GM21528 (cell line): ENCODE measurements around the gene RALY.
"Not testable (repeated sequence)": the region's sequence is repeated elsewhere in the genome, so short reads cannot be mapped to it uniquely, and the experiment has no call there.

ENCODE experiments used
- ATAC-seq: cut with Tn5 transposase; IDR thresholded peaks from one replicate; pipeline ENCODE4 v1.9.1; 2021; ENCODE audit warnings: mild to moderate bottlenecking, moderate library complexity; ENCODE audit not compliant: unreplicated experiment, low FRiP score

The RALY gene

DNA sequence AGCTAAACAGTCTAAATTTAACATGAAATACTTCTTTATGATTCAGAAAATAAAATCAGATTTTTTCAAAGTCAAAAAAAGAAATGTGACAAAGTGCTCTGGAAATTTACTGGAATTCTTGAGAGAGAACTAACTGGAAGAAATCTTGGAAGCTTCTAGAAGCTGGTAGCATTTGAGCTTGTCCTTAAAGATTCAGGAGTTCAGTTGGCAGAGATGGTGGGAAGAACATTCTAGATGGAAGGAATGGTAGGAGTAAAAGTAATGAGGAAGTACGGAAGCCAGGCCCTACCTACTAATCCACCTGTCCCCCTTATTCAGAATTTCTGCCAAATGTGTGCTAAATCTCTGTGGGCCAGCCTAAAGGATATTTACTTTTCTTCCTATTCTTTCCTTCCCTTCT lies 21.2 kb downstream of the RALY start:
- ATAC-seq = no peak

DNA sequence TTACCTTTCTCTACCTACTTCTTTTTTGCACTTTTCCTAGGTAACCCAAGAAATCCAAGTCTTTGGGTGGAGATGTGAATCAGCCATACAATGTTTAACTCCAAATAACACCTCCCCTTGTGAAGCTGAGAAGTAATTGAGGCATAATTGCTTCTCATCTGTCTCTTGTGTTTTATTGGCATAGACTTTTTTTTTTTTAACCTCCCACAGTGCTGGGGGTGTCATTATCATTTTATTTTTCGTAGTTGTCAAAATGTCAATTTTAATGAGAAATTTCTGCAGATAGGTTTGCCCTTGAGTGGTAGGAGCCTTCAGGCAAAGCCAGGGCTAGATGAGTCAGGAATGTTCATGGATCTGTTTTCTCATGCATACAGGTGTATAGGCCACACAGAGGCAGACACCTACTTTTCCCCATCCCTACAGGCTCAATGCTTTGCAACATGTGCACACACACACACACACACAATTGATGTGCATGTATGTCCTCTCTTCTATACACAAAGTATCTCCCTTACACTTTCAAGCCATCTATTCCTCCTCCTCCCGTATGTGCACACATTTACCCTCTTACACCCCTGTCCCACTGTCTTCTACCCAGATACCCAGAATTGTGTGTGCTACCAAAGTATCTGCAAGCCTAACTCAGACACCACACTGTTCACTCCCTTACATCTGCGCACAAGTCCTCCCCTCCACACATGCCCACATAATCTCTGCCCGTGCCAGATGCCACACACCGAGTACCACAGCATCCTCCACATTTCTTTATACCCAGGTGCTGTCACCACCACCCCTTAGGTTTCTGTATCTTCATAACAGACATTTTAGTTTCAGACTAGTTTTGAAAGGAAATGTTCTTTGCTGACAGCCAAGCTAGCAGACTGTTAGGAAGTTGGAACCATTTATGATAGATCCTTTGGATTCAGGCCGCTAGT lies 22.0 kb downstream of the RALY start:
- ATAC-seq = no peak

DNA sequence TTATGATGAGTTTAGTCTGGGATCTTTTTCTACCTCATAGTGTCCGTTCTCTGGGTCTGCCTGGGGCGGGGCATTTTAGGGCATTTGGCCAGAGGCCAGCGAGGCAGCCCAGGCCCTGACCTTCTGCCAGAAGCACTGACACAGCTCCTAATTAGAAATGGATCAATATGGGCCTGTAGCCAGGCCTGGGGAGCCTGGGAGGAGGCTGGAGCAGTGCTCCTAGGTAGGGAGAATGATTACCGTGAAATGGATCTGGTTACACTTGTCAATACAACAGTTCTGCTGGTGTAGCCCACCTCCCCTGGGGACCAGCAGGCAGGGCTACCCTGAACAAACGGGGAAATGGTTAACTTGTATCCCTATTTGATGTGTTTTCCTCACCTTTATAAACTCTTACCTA lies 23.0 kb downstream of the RALY start:
- ATAC-seq = no peak

DNA sequence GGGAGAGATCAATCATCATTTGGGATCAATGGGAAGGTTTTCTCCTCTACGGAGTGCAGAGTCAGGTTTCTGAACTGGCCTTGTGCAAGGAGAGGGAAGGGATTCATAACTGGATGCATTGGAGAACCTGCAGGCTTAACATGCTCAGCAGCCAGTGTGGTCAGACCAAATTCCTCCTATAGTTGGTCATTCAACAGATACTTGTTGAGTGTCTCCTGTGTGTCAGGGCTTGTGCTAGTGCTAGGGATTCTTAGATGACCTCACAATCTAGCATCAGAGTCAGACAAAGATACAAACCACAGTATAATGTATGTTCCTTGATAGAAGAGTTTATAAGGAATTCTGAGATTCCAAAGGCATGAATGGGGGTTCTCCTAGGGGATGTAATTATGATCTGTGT lies 23.9 kb downstream of the RALY start:
- ATAC-seq = no peak

DNA sequence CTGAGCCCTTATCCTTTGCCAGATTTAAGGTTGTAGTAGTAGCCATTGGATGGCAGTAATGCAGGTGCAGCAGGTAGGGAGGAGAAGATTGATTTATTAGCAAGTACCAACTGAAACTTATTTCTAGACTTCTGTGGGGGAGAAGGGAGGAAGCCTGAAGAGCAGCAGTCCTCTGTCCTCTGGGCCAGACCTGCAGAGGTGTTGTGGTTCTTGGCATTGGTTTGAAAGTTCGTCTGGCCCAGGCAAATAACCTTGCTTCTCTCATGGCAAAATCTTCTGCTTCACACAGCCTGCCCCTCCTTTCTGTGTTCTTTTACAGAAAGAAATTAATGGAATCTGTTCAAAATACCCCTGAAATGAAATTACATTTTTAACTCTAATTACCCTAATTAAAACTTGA lies 24.5 kb downstream of the RALY start:
- ATAC-seq = no peak

DNA sequence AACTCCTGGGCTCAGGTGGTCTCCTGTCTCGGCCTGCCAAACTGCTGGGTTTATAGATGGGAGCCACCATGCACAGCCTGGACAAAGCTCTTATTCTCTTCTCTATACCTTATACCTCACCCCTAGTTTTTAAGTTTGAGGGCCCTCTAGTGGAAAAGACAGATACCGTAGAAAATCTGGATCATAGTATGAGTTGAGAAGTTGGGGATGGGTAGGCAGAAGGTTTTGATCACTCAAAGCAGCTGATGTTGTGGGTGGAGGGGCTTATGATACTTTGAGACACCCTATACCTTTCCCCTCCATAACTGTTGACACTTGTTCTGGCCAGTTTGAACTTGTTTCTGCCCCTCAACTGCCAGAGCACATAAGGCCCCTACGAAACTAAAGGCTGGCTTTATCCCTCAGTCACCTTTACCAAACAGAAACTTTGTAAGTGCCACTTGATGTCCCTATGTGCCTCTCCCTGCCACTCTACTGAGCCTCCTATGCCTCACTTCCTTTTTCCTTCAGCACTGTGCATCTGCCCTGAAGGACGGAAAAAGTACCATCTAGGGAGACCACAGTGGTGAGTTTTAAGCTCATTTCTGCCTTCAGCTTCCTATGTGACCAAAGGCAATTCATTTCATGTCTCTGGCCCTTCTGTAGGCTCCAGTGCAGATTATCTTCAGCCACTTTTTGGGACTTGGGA lies 28.6 kb downstream of the RALY start:
- no peak for ATAC-seq

DNA sequence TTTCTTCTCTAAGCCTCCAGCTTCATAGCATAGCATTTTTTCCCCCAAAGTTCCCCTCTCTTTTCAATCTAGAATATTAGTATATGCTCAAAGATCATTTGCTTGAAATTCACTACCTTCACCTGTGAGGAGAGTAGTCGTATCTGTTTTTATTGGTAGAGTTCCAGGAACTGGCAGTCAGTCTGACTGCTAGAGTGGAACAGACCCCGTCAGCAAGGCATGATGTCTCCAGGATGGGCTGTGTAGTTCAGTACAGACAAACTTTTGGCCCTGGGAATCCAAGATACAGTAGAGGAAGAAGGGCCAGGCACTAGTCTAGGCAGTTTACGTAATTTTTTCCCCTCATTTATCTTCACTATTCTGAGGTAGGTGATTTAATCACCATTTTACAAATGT lies 29.1 kb downstream of the RALY start:
- ATAC-seq = no peak

DNA sequence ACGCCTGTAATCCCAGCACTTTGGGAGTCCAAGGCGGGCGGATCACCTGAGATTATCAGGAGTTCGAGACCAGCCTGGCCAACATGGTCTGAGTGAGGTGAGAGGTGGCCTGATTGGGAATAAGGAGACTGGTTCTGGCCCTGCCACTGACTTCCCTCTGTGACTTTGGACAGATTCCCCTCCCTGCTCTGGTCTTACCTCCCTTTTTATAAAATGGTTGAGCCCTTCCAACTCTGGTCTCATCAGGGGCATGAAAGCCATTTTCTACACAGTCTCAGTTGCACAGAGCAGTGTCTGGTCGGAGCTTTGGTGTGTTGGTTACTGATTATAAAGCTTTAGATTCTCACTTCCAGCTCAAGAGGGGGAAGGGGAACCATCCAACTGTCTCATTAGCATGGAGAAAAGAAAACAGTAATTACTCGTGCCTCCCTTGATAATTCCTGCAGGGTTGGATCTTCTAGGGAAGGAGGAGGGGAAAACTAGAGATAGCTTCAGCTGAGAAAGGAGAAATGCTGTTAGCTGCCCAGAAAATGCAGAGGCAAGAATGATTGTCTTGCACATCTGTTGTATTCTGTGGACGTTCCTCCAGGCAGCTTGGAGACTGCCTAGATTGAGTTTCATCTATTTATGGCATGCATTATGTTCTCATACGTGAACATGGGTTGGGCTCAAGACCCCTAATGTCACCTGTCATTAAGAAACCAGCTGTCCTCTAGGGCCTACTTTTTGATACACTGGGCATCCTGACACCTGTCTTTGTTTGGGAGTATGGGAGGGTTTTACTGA lies 30.4 kb downstream of the RALY start:
- ATAC-seq = no peak

DNA sequence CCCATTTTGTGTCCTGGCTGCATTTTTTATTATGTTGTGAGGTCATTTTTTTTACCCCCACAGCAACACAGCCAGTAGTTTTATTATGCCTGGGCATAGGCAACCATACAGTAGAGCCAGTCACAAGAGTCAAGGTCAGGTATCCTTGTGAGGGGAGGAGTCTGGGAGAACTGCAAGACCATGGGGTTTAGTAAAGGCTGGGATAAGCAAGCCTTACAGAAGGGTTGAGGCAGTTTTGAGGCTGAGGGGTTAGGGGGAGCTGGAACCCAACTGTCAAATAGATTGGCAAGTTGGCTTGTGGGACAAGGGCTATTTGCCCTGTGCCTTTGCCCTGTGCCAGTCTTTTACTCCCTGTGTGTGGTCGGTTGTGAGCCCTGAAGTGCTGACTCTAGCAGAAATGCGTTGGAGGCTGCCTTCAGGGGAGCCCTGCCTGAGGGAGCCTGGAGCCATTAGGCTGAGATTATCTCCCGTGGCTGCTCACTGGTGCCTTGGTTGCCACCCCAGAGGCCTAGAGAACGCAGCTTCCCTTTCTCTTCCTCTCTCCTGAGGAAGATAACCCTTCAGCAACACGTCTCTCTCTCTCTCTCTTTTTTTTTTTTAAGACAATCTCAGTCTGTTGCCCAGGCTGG lies 31.1 kb downstream of the RALY start:
- no peak for ATAC-seq

DNA sequence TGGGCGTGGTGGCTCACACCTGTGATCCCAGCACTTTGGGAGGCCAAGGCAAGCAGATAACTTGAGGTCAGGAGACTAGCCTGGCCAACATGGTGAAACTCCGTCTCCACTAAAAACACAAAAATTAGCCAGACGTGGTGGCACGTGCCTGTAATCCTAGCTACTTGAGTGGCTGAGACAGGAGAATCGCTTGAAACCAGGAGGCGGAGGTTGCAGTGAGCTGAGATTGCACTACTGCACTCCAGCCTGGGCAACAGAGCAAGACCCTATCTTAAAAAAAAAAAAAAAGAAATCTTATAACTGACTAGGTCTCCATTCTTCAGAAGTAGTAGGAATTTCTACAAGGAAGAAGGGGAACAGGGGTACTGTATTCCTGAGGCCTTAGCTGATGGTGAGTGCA lies 34.3 kb downstream of the RALY start:
- not testable (repeated sequence) for ATAC-seq

DNA sequence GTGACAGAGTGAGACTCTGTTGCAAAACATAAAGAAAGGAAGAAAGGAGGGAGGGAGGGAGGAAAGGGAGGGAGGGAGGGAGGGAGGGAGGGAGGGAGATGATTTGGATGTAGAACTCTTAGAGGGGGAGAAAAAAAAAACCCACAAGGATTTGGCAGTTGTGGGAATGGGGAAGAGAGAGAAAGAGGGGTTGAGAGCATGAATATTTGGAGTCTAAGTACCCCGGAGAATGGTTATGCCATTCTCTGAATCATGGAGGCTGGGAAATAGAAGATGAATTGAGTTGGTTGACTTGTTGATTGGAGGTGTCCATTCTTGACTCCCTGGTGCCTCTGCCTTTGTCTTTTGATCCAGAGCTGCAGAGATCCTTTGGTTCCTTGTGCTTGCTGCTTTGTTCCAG lies 35.7 kb downstream of the RALY start:
- ATAC-seq = no peak

DNA sequence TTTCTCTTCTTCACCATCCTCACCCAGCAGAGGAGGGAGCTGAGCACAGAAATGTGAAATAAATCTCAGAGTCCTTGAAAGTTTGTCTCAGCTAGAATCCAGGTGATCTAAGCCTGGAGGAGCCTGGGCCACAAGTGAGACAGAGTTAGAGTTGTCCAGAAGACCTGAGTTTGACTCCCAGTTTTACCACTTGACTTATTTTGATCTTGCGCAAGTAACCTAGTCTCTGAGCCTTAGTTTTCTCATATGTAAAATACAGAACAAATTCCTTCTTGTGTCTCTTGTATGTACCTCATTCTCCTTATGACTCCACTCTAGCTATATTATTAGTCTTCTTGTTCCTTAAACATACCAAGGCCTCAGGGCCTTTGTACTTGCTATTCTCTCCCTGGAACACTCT lies 36.7 kb downstream of the RALY start:
- no peak for ATAC-seq

DNA sequence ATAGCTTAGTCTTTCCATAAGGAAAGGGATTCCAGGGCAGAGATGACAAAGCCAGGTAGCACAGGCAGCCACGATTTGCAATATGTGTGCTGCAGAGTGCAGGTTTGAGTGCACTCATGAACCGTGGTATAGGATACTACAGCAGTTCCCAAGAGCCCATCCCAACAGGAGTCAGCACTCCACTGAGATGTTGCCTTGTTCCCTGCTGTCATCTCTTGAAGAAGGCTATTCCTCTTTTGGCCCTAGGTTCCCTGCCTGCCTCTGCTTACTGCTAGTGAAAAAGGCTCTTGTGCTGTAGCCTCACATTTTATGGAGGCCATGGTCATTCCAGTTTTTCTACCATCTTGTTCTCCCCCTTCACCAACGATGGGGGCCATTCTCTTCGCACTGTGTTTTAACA lies 40.2 kb downstream of the RALY start:
- no peak for ATAC-seq

DNA sequence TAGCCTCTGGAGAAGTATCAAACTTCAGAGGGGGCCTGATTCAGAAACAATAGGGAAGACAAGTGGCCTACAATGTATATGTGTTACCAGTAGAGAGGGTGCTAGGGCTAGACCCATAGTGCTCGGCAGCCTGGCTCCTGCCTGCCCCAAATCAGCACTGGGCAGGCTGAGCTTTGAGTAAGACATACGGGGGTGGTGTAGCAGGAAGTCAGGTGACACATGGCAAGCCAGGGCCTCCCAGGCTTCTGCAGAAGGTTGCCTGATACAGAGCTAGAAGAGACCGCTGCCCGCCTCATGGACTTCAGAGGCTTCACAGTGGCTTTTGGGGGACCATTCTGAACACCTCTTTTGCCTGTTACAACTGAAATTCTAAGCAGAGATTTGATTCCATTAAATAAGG lies 43.4 kb downstream of the RALY start:
- ATAC-seq = no peak

DNA sequence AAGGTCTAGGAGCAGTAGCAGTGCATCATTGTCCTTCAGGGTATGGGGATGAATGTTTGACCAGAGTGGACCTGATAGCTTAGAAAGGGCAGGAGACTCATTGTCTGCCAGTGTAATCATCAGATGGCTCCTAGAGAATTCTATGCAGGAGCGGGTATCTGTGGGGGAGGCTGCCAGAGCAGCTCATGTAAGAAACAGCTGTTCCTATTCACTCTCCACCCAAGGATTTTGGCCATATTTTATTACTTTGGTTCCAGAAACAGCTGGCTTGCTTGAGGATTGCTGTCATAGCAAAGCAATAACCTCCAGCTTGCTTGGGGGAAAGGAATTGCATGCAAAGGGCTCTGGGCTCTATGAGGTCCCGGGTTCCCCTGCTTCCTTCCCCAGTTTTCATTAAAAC lies 44.1 kb downstream of the RALY start:
- no peak for ATAC-seq

DNA sequence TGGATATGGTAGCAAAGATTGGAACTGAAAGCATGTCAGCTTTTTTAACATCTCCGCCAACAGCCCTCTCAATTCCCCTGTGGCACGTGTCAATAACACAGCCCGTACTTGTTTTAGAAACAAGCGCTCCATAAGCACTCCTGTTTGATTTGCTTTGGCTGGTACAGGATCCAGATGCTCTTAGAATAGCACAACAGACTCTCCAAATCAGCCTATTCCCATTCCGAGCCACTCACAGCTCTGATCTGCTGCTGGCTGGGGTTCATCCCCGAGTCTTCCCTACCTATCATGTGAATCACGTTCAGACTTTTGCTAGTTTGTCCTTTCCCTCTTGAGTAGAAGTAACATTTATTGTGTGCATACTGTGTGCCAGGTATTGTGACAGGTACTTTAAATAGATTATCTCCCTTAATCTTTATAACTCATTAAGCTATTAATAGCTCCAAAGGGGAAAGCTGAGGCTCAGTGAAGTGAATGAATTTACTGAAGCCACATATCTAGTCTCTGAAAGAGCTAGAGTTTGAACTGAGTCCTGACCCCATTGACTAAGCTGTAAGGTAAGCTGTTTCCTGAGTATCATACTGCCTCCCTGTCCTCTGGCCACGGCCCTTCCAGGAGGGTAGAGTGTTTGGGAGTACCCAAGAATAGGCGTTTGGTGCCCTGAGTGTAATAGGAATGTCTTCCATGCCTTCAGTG lies 46.7 kb downstream of the RALY start:
- ATAC-seq = no peak

DNA sequence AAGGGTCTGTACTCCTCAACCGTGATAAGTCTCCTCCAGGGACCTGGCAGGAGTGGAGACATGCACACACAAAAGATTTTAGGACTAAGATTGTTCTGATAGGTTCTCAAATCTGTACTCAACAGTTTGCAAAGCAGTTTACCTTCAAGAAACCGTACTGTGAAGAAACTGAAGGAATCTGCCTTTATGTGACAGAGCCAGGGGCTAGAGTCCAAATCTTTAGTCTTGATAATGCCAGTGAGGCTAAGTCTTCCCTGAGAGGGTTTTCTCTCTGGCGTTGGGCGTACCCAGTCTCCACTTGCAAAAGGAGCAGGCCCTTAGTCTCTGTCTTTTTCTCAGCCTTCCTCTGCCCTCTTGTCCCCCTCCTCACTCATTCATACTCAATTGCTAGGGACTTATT lies 47.5 kb downstream of the RALY start:
- no peak for ATAC-seq

DNA sequence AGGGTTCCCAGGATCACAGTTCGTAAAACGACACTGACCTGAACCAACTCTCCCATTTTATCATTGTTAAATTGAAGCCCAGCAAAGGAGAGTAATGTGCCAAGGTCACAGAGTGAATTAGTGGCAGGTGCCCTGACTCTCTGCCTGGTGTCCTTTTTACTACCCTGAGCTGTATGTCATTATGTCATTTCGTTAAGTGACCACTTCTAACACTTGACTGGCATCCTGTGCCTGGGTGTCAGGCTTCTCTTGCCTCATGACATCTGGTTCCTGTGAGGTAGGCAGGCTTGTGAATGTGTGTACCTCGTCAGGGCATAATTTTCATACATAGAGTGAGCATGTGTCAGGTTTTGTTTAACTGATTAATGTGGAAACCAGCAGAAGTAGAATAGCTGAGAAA lies 48.6 kb downstream of the RALY start:
- no peak for ATAC-seq

DNA sequence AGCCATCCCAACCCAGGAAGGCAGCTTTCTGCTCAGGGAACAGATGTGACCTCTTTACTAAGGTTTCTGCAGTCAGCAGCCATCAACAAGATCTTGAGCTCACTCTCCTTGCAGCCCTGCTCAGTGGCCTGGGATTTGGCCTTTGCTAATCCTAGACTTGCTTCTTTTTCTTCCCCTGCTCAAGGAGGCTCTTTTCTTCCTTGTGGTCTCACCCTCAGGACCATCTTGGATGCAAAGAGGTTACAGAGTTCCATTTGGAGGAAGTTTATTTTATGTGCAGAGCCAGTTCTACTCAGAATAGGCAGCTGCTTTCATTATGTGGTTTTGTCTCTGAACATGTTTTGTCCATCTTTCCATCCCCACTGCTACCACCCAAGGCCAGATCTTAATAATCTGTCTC lies 49.3 kb downstream of the RALY start:
- no peak for ATAC-seq

DNA sequence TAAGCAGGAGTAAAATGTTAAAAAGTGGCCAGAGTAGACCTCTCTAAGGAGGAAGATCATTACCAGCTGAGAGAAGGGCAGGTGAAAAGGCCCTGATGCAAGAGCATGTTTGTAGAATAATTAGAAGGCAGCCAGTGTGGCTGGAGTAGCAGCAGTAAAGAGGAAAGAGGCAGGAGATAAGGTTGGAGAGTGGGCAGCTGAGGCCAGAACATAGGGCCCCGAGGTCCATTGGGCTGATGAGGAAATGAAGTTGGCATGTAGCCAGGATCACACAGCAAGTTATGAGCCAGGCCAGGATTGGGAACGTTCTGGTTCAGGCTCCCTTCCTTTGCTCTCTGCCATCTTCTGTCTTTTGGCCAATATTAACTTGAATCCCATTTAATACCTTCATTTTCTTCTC lies 51.6 kb downstream of the RALY start:
- ATAC-seq = no peak
